H9 (cell line): ENCODE results near the gene AIFM1. TPM values are rescaled to one million over a fixed set of nuclear protein-coding genes. Genes with fewer than 3 reads are reported as not detected.

ENCODE experiments used
- DNase-seq: peaks from one replicate; pipeline ENCODE4 v3.0.0-alpha.2; 2017
- H2AFZ ChIP-seq: one replicate; pipeline ENCODE4 v1.6.1; 2013; ENCODE audit warnings: mild to moderate bottlenecking, low read length, control low read depth, moderate library complexity
- H2AK5ac ChIP-seq: 2 replicates; pipeline ENCODE4 v1.6.1; 2013; ENCODE audit warnings: low read length, control low read depth, mixed read lengths; ENCODE audit not compliant: insufficient read length
- H2BK120ac ChIP-seq: one replicate; pipeline ENCODE4 v1.6.1; 2013; ENCODE audit warnings: low read depth, mild to moderate bottlenecking, low read length, control low read depth, inconsistent platforms; ENCODE audit not compliant: poor library complexity, severe bottlenecking
- H2BK12ac ChIP-seq: 2 replicates; pipeline ENCODE4 v1.6.1; 2013; ENCODE audit warnings: low read length, control low read depth, mixed read lengths, low read depth; ENCODE audit not compliant: insufficient read length
- H2BK15ac ChIP-seq: 2 replicates; pipeline ENCODE4 v1.6.1; 2013; ENCODE audit warnings: low read depth, low read length, control low read depth
- H2BK20ac ChIP-seq: one replicate; pipeline ENCODE4 v1.6.1; 2013; ENCODE audit warnings: low read depth, mild to moderate bottlenecking, low read length, control low read depth, inconsistent platforms; ENCODE audit not compliant: poor library complexity, severe bottlenecking
- H2BK5ac ChIP-seq: 2 replicates; pipeline ENCODE4 v1.6.1; 2013; ENCODE audit warnings: low read length, control low read depth, mixed read lengths; ENCODE audit not compliant: insufficient read length
- H3K14ac ChIP-seq: 2 replicates; pipeline ENCODE4 v1.6.1; 2013; ENCODE audit warnings: low read length, control low read depth; ENCODE audit not compliant: insufficient read depth
- H3K18ac ChIP-seq: 2 replicates; pipeline ENCODE4 v1.6.1; 2013; ENCODE audit warnings: low read depth, mild to moderate bottlenecking, mixed read lengths, low read length, control low read depth; ENCODE audit not compliant: insufficient read length
- H3K23ac ChIP-seq: 2 replicates; pipeline ENCODE4 v1.6.1; 2013; ENCODE audit warnings: low read length, control low read depth, mixed read lengths, low read depth; ENCODE audit not compliant: insufficient read length
- H3K23me2 ChIP-seq: 2 replicates; pipeline ENCODE4 v1.6.1; 2013; ENCODE audit warnings: low read depth, mild to moderate bottlenecking, mixed read lengths, low read length, control low read depth; ENCODE audit not compliant: insufficient read length, poor library complexity, severe bottlenecking
- H3K27ac ChIP-seq: 2 replicates; pipeline ENCODE4 v1.5.1; 2013; ENCODE audit warnings: low read length, control low read depth, mixed read lengths, low read depth; ENCODE audit not compliant: insufficient read length
- H3K27me3 ChIP-seq: 2 replicates; pipeline ENCODE4 v1.6.1; 2013; ENCODE audit warnings: low read length, control low read depth, inconsistent platforms; ENCODE audit not compliant: insufficient read depth
- H3K4ac ChIP-seq: 2 replicates; pipeline ENCODE4 v1.6.1; 2013; ENCODE audit warnings: low read depth, mild to moderate bottlenecking, control low read depth, inconsistent platforms, low read length, moderate library complexity
- H3K4me1 ChIP-seq: 2 replicates; pipeline ENCODE4 v1.6.1; 2013; ENCODE audit warnings: low read length, control low read depth, inconsistent platforms; ENCODE audit not compliant: insufficient read depth
- H3K4me2 ChIP-seq: 2 replicates; pipeline ENCODE4 v1.6.1; 2013; ENCODE audit warnings: low read length, control low read depth, mixed read lengths; ENCODE audit not compliant: insufficient read length, insufficient read depth
- H3K56ac ChIP-seq: 2 replicates; pipeline ENCODE4 v1.6.1; 2013; ENCODE audit warnings: low read depth, mild to moderate bottlenecking, mixed read lengths, low read length, control low read depth; ENCODE audit not compliant: insufficient read length
- H3K79me1 ChIP-seq: 2 replicates; pipeline ENCODE4 v1.6.1; 2013; ENCODE audit warnings: low read depth, mild to moderate bottlenecking, moderate library complexity, low read length, control low read depth, inconsistent platforms; ENCODE audit not compliant: insufficient read depth, poor library complexity, severe bottlenecking
- H3K79me2 ChIP-seq: 2 replicates; pipeline ENCODE4 v1.6.1; 2013; ENCODE audit warnings: low read length, control low read depth, inconsistent platforms; ENCODE audit not compliant: insufficient read depth
- H3K9ac ChIP-seq: 2 replicates; pipeline ENCODE4 v1.6.1; 2013; ENCODE audit warnings: low read length, control low read depth, mixed read lengths; ENCODE audit not compliant: insufficient read length; ENCODE audit errors: extremely low read depth
- H3K9me3 ChIP-seq: one replicate; pipeline ENCODE4 v1.6.1; 2013; ENCODE audit warnings: low read depth, low read length, inconsistent platforms; ENCODE audit not compliant: control insufficient read depth
- H3T11ph ChIP-seq: one replicate; pipeline ENCODE4 v1.6.1; 2013; ENCODE audit warnings: mild to moderate bottlenecking, low read length, control low read depth, inconsistent platforms
- H4K20me1 ChIP-seq: one replicate; pipeline ENCODE4 v1.6.1; 2013; ENCODE audit not compliant: control insufficient read depth, insufficient read length, insufficient read depth
- H4K5ac ChIP-seq: 2 replicates; pipeline ENCODE4 v1.6.1; 2013; ENCODE audit warnings: low read depth, mild to moderate bottlenecking, mixed read lengths, low read length, control low read depth; ENCODE audit not compliant: insufficient read length
- H4K8ac ChIP-seq: replicated peaks from 2 replicates; pipeline ENCODE4 v1.6.1; 2013; ENCODE audit warnings: low read length, control low read depth, mixed read lengths, low read depth; ENCODE audit not compliant: insufficient read length
- H4K91ac ChIP-seq: 2 replicates; pipeline ENCODE4 v1.6.1; 2013; ENCODE audit warnings: low read depth, mild to moderate bottlenecking, moderate library complexity, mixed read lengths, low read length, control low read depth; ENCODE audit not compliant: insufficient read length
- H3K27ac Mint-ChIP-seq, 3 experiments: 2 replicates in 2 of 3; 3 replicates in 1 of 3; pipeline ENCODE4 v1.8.0; 2020 to 2021; ENCODE audit warnings: mixed read lengths in 3 of 3, mild to moderate bottlenecking in 1 of 3, moderate library complexity in 1 of 3
- H3K27me3 Mint-ChIP-seq: 2 replicates; pipeline ENCODE4 v1.8.0; 2021; ENCODE audit warnings: low read depth, mild to moderate bottlenecking, moderate library complexity, mixed read lengths
- H3K36me3 Mint-ChIP-seq, 3 experiments: 2 replicates in 2 of 3; 3 replicates in 1 of 3; pipeline ENCODE4 v1.8.0; 2020 to 2021; ENCODE audit warnings: low read depth in 3 of 3, mixed read lengths in 3 of 3; ENCODE audit not compliant: insufficient read depth in 1 of 3
- H3K4me1 Mint-ChIP-seq, 2 experiments: 2 replicates each; pipeline ENCODE4 v1.8.0; 2020; ENCODE audit warnings: mixed read lengths in 2 of 2
- H3K4me3 Mint-ChIP-seq, 2 experiments: 2 replicates in 1 of 2; 3 replicates in 1 of 2; pipeline ENCODE4 v1.8.0; 2020 to 2021; ENCODE audit warnings: mild to moderate bottlenecking in 2 of 2, mixed read lengths in 2 of 2, moderate library complexity in 1 of 2
- H3K9me3 Mint-ChIP-seq, 2 experiments: 2 replicates in 1 of 2; 3 replicates in 1 of 2; pipeline ENCODE4 v1.8.0; 2020; ENCODE audit warnings: mild to moderate bottlenecking in 2 of 2, mixed read lengths in 2 of 2, moderate library complexity in 1 of 2
- WGBS: extraction: QIAGEN DNeasy Blood & Tissue Kit; methylation state at CpG from one replicate; pipeline ENCODE4 v1.1.7; 2013; ENCODE audit warnings: missing lambda C conversion rate, low lambda C conversion rate, mixed read lengths; ENCODE audit not compliant: insufficient read length; ENCODE audit errors: extremely low coverage; 5-methylcytosine and 5-hydroxymethylcytosine counted together
- total RNA-seq: library from RNA; stranded (reverse); gene quantifications from 2 replicates; pipeline ENCODE4 v1.2.1, GENCODE V29; 2021
- TF ChIP-seq, protein P1 (sequence below): fragments of 200-600 bp; sonication (generic); conservative IDR thresholded peaks from 3 replicates; pipeline ENCODE4 v1.8.0; 2021; ENCODE audit warnings: antibody characterized with exemption, mild to moderate bottlenecking

The AIFM1 gene
- total RNA-seq, 1 experiment from 2014 or later = 43.7 TPM

DNA sequence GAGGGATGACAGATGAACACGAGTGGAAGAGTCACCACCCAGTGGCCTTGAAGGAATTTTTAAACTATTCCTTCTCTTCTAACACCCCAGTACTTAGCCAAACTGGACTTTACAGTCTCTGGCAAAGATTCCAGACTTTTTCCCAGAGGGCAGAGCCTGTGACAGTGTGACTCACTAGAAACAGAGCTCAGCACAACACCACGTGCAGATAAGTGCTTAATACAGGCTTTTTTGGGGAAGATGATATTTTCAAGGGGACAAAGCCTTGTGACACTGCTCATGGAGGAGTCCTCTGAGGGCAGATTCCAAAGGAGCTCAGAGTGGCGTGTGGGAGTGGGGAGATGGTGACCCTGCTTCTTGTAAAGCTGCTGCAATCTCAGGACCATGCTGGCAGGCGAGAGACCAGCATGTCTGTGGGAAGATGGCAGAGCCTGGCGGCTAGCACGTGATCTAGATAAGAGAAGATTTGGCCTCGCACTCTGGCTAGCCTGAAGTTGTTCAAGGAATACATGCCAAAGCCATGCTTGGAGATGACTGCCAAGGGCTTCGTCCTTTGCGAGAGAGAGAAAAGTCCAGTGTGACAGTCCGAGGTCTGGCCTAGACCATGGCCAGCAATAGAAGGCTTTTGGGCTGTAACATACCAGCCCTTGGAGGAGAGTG, 8.5 kb upstream of the AIFM1 start:
- no peak overlapping the region for H3K27ac Mint-ChIP-seq
- Histone ChIP-seq H3K27ac (no peak overlapping the region), H3T11ph (no peak overlapping the region), H4K5ac (no peak overlapping the region), H2BK5ac (no peak overlapping the region), H3K18ac (no peak overlapping the region), H3K4me1 (no peaks in the 10 kb centered on the region), H3K79me2 (no peaks in the 10 kb centered on the region), H2AK5ac (no peak overlapping the region), H2BK120ac (no peak overlapping the region), H3K23ac (no peak overlapping the region), H2BK12ac (no peak overlapping the region), H4K8ac (no peak overlapping the region), H3K9ac (no peak overlapping the region), H3K23me2 (peaks cover 9% of the 10 kb centered on the region), H2AFZ (no peak overlapping the region), H3K14ac (no peak overlapping the region), H2BK15ac (no peak overlapping the region), H3K9me3 (peaks cover 24% of the 10 kb centered on the region), H3K4ac (no peak overlapping the region), H3K4me2 (no peak overlapping the region), H3K56ac (no peak overlapping the region), H3K27me3 (peaks cover 3% of the 10 kb centered on the region; the same call in 1 of the 2 replicates), H4K91ac (no peak overlapping the region), H4K20me1 (no peaks in the 10 kb centered on the region), H3K79me1 (no peaks in the 10 kb centered on the region), H2BK20ac (no peak overlapping the region)
- peaks cover 4 to 8% (median 7%) of the 10 kb centered on the region in 3 experiments; a peak in 5 of 7 replicates for H3K36me3 Mint-ChIP-seq
- peaks cover 2 to 10% of the 10 kb centered on the region in 2 experiments; a peak in 2 of 4 replicates for H3K4me1 Mint-ChIP-seq
- no CpG with 5 or more reads among the region's 10 CpGs for WGBS
- H3K9me3 Mint-ChIP-seq = peaks cover 0 to 62% of the 10 kb centered on the region in 2 experiments; a peak in 2 of 5 replicates
- DNase-seq = no peak
- peaks cover 20% of the 10 kb centered on the region for H3K27me3 Mint-ChIP-seq
- H3K4me3 Mint-ChIP-seq = no peak overlapping the region; a peak in 1 of 5 replicates
- TF ChIP-seq, protein P1, sequence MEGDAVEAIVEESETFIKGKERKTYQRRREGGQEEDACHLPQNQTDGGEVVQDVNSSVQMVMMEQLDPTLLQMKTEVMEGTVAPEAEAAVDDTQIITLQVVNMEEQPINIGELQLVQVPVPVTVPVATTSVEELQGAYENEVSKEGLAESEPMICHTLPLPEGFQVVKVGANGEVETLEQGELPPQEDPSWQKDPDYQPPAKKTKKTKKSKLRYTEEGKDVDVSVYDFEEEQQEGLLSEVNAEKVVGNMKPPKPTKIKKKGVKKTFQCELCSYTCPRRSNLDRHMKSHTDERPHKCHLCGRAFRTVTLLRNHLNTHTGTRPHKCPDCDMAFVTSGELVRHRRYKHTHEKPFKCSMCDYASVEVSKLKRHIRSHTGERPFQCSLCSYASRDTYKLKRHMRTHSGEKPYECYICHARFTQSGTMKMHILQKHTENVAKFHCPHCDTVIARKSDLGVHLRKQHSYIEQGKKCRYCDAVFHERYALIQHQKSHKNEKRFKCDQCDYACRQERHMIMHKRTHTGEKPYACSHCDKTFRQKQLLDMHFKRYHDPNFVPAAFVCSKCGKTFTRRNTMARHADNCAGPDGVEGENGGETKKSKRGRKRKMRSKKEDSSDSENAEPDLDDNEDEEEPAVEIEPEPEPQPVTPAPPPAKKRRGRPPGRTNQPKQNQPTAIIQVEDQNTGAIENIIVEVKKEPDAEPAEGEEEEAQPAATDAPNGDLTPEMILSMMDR = no peak
